GM19023 (cell line): ENCODE results near the gene AKAP9.
"Not testable (repeated sequence)": the region's sequence is repeated elsewhere in the genome, so short reads cannot be mapped to it uniquely, and the experiment has no call there.

Experiments
- ATAC-seq: cut with Tn5 transposase; IDR thresholded peaks from one replicate; pipeline ENCODE4 v1.9.1; 2021; ENCODE audit warnings: mild to moderate bottlenecking, moderate library complexity; ENCODE audit not compliant: unreplicated experiment

AKAP9 gene

DNA sequence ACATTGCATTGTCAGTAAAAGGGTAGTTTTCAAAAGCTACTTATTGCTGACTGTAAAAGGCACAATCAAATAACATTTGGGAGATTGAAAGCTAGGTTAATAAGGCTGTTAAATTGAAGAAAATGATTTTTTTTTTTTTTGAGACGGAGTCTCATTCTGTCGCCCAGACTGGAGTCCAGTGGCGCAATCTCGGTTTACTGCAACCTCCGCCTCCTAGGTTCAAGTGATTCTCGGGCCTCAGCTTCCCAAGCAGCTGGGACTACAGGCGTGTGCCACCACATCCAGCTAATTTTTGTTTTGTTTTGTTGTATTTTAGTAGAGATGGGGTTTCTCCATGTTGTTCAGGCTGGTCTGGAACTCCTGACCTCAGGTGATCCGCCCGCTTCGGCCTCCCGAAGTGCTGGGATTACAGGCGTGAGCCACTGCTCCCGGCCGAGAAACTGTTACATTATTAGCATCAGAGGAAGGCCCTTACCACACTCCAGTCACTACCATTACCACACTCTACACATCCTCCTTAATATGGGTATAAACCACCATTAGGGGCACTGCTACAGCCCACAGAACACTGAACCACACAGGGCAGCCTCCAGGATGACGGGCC lies 192.6 kb downstream of the AKAP9 start:
- peak; percentile 15 for ATAC-seq

GRCh38 chr7:92133737-92134270 lies 193.1 kb downstream of the AKAP9 start:
- ATAC-seq = peak; percentile 32

DNA sequence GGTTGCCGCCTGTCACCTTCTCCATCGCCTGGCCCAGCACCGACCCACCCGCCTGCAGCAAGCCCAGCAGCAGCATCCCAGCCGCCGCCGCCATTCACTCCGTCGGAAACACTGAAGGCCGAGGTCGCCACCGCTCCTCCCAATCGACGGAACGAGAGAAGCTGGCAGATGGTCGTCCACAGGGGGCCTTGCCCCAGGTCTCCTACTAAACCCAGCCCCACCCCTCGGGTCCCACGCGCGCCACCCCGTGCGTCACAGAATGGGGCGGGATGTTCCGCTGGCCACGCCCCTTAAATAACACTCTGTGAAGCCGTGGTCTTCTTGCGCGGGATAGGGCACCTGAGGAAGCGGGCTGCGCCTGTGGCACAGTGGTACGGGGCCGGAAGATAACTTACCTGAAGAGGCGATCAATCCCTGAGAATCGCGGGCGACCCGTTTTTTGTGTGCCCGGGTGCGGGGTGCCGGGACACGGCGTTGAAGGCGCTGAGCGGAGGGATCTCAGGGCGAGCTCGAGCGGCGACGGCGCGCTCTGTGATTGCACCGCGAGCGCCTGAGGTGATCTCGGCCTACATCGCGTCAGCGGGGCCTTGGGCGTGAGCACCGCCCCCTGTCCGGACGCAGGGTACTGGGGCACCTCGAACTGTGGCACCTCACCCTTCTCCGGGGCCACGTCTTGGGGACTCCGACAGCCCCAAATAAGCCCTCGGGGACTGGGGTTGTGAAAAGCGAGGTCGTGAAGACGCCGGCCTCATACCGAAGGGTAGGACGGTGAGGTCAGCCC lies 193.8 kb downstream of the AKAP9 start, which contains the start of gene CYP51A1:
Gene CYP51A1 (minus strand): TSS at position 207 of the 781 bp plus-strand sequence. CDS start 113 bp downstream, at position 94.
- ATAC-seq = peak; percentile 89

GRCh38 chr7:92135052-92135889 lies 194.6 kb downstream of the AKAP9 start:
- no peak for ATAC-seq

DNA sequence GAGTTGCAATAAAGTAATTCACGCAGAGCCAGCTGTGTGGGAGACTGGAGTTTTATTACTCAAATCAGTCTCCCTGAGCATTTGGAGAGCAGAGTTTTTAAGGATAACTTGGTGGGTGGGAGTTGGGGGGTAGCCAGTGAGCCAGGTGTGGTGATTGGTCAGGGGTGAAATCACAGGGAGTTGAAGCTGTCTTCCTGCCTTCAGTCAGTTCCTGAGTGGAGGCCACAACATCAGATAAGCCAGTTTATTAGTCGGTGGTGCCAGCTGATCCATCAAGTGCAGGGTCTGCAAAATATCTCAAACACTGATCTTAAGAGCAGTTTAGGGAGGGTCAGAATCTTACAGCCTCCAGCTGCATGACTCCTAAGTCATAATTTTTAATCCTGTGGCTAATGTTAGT lies 196.9 kb downstream of the AKAP9 start:
- no peak for ATAC-seq

DNA sequence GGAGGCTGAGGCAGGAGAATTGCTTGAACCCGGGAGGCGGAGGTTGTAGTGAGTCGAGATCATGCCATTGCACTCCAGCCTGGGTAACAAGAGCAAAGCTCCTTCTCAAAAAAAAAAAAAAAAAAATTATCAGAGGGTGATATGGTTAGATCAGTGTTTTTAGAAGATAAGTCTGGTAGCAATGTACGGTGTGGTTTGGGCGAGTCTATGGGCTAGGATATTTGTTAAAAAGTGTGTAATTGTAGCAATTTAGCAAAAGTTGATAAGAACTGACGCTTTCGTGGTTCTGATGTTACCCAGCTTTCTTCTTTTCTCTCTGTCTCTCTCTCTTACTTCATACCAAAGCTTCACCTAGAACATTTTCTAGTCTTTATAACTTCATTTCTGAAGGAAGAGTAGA lies 200.5 kb downstream of the AKAP9 start:
- ATAC-seq = no peak

- not testable (repeated sequence) for ATAC-seq
Measured at GRCh38 chr7:92142791-92143190, 202.1 kb downstream of the AKAP9 start.

- not testable (repeated sequence) for ATAC-seq
Measured at GRCh38 chr7:92143192-92143880, 202.7 kb downstream of the AKAP9 start.

GRCh38 chr7:92149736-92150239 lies 209.1 kb downstream of the AKAP9 start:
- no peak for ATAC-seq

DNA sequence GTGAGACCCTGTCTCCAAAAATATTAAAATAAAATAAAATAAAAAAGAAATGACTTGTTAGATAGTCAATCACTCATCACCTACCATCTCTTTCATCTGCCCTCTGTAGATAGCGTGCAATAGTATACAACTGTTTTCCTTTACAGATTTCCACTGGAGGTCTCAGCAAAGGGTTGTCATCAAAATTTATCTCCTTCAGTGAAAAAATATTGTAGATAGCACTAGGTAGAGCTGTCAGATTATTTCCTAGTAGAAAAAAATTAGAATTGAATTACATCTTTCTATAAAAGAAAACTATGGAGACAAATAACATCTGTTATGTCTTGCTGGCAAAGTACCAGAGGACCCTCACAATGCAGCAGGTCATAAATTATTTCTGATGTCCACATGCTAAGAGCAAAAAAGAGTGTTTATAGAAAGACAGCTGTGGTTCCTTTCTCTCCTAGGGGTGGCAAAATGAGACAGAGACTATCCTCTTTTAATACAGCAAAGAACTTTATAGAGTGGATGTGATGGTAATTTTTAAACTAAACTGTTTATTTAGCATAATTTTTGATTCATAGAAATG lies 209.9 kb downstream of the AKAP9 start:
- ATAC-seq = no peak

- no peak for ATAC-seq
Measured at GRCh38 chr7:92155108-92155739, 214.6 kb downstream of the AKAP9 start.

- ATAC-seq = no peak
Measured at GRCh38 chr7:92156990-92157389, 216.3 kb downstream of the AKAP9 start.

- peak; percentile 70 for ATAC-seq
Measured at GRCh38 chr7:92158660-92159575, 218.3 kb downstream of the AKAP9 start.
